Breast epithelium (tissue), 3 donors: ENCODE measurements around the gene CRTC1.

ENCODE experiments used
- POLR2AphosphoS5 ChIP-seq, 3 donors: sonication (generic); formaldehyde crosslinking; IDR thresholded peaks; one replicate each; pipeline ENCODE4 v1.6.1; 2017; ENCODE audit warnings: antibody characterized with exemption in 3 of 3
- TF ChIP-seq, protein P1 (sequence below), 3 donors: fragments of 450-650 bp; IDR thresholded peaks; one replicate each; pipeline ENCODE4 v1.5.1; 2016 to 2017; ENCODE audit warnings: antibody characterized with exemption in 3 of 3, mild to moderate bottlenecking in 3 of 3, moderate library complexity in 3 of 3

DNA sequence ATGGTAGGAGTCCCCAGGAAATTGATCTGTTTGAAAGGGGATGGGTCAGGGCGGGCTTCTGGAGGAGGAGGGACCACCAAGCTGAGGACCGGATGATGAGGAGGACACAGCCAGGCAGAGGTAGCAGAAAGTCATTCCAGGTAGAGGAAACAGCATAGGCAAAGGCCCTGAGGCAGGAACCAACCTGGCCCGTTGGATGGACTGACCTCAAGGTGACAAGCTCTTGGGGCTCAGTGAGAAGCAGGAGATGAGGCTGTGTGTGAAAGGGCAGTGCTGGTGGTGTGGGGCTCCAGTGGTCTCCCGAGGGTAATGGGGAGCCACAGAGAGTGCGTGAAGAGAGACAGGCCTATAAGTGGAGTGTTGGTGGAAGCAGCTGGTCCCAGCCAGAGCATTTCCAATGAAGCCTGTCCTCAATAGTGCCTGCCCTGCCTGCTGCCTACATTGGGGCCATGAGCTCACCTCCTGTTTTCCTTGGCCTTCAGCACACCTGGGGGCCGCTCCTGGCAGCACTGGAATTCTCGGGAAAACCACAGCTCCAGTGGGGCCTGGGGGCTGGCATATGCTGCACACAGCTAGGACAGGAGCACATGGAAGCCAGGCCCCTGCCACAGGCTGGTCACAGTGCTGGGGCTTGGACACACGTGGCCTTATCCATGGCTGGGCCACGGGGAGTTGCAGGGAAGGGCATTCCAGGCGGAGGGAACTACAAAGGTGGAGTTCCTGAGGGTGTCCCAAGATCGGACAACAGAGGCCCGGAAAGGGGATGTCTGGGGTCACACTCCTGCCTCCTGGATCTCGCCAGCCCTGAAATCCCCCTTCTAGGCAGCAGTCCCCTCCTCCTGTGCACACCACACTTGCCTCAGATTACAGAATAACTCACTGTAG is 109.9 kb downstream of the CRTC1 start:
- TF ChIP-seq, protein P1, sequence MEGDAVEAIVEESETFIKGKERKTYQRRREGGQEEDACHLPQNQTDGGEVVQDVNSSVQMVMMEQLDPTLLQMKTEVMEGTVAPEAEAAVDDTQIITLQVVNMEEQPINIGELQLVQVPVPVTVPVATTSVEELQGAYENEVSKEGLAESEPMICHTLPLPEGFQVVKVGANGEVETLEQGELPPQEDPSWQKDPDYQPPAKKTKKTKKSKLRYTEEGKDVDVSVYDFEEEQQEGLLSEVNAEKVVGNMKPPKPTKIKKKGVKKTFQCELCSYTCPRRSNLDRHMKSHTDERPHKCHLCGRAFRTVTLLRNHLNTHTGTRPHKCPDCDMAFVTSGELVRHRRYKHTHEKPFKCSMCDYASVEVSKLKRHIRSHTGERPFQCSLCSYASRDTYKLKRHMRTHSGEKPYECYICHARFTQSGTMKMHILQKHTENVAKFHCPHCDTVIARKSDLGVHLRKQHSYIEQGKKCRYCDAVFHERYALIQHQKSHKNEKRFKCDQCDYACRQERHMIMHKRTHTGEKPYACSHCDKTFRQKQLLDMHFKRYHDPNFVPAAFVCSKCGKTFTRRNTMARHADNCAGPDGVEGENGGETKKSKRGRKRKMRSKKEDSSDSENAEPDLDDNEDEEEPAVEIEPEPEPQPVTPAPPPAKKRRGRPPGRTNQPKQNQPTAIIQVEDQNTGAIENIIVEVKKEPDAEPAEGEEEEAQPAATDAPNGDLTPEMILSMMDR (IDR thresholded peaks at IDR 0.05), result no peak
- TF ChIP-seq POLR2AphosphoS5 (IDR thresholded peaks at IDR 0.05), result no peak
